GM12873 (cell line): ENCODE data around the gene FUBP1.

Source experiments
- CTCF ChIP-seq: IDR thresholded peaks from 2 replicates; pipeline ENCODE4 v1.5.1; 2012; ENCODE audit warnings: low read depth, mild to moderate bottlenecking, moderate library complexity, low read length, control low read depth; ENCODE audit not compliant: insufficient read depth; ENCODE audit errors: missing control alignments

The FUBP1 gene

GRCh38 chr1:77994117-77994705, 15.3 kb upstream of the FUBP1 start:
- no peak for TF ChIP-seq CTCF

GRCh38 chr1:77991638-77992037, 12.8 kb upstream of the FUBP1 start:
- TF ChIP-seq CTCF: no peak

- TF ChIP-seq CTCF: no peak
These were observed 11.8 kb upstream of the FUBP1 start for GRCh38 chr1:77990629-77991204.

- no peak for TF ChIP-seq CTCF
These were observed 10.9 kb upstream of the FUBP1 start for GRCh38 chr1:77989744-77990143.

- TF ChIP-seq CTCF: no peak
These were observed 9.0 kb upstream of the FUBP1 start for GRCh38 chr1:77987919-77988318.

GRCh38 chr1:77986810-77987209, 7.9 kb upstream of the FUBP1 start:
- no peak for TF ChIP-seq CTCF

- TF ChIP-seq CTCF: no peak
These were observed 5.8 kb upstream of the FUBP1 start for GRCh38 chr1:77984629-77985028.
